Measurements from ENCODE around the gene IL26.

IL26 gene

DNA sequence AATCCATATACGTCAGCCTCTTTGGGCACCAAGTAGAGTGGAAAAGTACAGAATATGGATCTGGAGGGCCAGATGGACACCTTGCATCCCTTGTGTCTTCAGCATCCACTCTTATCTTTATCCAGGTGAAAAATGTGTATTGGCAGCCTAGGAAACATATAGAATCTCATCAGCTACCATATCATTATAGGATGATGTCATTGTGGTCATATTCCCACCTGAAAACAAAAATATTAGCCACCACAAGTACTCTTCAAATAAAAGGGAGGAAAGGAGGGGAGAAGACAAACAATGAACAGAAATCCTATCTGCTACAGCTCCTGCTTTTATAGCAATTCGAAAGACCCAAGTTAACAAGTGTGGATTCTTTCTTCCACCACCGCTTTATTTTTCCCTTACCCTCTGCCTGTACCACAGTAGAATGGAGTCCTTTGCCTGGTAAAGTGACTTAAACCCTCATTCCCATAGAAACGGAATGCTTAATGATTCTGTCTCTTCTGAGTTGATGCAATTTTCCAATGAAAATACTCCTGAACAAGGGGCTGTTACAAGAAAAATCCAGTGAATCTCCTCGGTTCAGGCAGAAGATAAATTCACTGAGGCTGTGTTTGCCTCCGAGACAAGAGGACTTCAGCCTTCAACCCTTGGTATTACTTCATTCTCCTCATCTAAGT lies 13.8 kb upstream of the IL26 start:
- no peak for DNase-seq

DNA sequence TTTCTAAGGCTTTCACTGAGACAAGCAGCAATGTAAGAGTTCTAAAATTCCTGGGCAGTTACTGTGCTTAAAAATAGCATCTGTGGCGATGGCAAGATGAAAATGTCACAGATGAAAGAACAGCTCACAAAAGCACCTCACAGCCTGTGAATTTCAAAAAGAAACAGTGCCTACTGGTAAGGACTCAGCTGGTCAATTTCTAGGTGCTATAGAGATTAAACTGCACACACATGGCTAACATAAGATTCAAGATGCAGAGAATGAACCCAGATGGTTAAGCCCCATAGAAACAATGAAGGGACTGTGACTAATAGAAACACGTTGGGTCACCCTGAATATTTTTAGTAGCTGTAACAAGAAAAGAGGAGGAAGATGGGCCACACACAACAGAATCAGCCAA lies 12.0 kb upstream of the IL26 start:
- no peak for DNase-seq

DNA sequence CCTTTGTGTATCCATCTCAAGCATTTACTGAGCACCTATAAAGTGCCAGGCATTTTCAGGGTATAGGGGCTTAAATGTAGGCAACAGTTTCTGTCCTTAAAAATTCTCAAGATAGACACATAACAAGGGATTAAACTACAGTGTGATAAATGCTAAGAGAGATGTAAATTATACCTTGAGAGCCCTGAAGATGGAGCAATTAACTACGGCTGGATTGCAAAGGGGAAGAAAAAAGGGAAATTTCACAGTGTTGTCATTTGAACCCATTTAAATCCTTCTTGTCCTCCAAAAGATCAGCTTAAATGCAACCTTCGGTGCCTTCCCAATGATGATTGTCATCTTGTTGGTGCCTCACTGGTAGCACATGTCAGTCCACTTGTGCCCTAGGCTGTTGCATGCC lies 11.5 kb upstream of the IL26 start:
- DNase-seq = no peak

DNA sequence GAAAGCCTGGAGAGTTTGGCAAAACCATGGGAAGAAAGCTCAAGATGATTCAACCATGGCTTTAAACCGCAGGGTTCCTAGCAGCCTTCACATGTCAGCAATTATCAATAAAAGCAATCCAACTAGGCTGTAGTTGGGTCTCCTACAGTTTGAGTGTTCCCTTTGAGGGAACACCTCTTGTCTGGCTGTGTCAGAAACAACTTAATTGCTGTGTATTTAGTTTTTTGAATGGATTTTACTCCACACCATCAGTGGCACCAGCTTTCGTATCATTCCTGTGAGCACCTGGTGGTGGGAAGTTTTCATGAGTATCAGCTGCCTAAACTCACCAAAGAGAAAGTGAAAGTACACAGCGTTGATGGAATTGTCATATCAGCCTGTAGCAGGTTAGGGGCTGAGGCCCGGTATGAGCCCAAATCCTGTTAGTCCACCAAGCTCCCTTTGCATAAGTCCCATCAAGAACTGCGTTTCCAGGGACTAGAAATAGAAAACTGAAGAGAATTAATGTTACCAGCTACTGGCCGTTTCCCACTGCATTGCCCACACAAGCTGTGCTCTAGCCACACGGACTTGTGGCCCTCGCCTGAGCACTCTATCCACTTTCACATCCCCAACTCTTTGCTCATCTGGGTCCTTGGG lies 10.9 kb upstream of the IL26 start:
- DNase-seq = no peak

DNA sequence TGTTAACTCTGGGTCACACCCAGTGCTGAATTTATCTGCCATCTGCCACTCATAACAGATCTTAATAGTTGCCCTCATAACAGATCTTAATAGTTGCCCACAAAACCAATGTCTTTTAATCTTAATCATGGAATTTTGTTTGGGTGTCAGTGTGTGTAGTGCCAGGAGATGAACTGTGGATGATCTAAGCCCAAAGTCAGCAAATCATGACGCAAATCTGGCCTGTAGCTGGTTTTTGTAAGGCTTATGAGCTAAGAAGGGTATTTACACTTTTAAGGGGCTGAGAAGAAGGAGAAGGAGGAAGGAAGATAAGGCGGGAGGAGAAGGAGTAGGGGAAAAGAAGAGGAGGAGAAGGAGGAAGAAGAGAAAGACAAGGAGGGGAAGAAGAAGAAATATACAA lies 10.0 kb upstream of the IL26 start:
- no peak for DNase-seq

DNA sequence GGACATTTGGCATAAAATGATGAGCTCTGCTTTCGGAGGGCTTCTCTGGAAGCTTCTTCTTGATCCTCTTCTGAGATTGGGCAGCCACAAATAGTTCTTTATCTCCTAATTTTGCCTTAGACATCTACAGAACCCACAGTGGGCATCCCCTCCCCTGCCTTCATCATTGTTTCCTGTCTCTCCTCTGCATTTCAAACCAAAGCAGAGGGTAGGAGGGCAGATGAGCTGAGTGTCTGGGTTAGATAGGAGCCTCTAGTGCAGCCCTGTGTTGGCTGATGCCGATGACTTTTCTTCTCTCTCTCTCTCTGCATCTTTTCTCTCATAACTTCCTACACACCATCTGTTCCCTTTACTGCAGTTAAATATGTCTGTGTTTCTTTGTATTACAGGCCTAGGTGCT lies 8.5 kb upstream of the IL26 start:
- DNase-seq = no peak

DNA sequence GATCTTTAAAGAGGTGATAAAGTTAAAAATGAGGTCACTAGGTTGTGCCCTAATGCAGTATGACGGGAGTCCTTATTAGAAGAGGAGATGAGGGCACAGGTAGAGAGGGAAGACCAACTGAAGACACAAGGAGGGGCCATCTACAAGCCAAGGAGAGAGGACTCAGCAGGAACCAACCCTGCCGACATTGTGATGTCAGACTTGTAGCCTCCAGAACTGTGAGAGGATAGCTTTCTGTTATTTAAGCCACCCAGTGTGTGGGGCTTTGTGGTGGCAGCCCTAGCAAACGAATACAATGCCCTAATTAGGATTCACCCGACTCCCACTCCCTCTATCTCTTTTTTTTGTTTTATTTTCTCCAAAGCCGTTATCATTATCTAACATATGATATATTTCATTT lies 7.9 kb upstream of the IL26 start:
- no peak for DNase-seq

DNA sequence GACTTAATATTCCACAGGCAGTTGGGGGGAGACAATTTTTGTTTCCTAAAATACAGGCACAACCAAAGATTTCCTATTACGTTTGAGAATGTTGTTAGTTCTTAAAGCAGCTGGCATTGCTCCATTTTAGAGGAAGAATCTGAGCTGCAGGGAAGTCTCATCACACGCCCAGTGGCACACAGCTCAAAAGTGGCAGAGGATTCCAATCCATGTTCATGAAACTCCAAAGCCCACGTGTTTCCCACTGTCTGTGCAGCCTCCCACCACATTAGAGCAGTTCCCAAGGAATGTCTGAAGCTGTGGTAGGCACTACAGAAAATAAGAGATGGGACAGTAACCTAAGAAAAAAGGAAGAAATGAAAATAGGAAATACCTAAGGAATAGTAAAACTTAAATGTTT lies 6.1 kb upstream of the IL26 start:
- DNase-seq = no peak

DNA sequence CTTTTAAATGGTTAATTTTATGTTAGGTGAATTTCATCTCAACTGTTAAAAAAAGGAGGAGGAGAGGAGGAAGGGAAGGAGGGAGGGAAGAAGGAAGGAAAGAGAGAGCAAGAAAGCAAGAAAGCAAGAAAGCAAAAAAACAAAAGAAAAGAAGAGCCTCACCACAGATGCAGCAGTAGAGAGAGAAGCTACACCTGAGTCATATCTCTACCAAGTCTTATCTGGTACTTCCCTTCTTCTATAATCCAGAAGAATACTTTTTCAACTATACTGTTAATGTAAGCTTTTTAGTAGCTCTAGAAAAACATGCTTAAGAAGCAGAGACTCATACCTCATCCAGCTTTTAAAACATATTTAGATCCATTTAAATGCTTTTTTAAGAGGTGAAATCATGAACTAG lies 5.6 kb upstream of the IL26 start:
- DNase-seq = no peak

DNA sequence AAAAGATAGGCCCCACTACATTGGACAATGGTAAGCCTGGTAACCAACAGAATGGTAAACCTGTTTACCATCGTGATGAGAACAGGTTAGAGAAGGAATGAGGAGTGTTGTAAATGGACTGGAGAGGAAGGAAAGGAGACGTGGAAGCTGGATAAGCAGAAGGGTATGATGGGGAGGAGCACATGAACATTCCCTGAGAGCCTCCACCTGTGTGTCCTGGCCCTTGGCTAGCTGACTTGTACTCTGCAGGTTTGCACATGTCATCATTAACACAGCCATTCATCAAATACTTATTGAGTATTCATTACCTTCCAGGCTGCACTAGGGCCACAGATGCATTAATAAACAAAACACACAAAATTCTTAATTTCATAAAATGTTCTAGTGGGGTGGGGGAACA lies 4.3 kb upstream of the IL26 start:
- no peak for DNase-seq

DNA sequence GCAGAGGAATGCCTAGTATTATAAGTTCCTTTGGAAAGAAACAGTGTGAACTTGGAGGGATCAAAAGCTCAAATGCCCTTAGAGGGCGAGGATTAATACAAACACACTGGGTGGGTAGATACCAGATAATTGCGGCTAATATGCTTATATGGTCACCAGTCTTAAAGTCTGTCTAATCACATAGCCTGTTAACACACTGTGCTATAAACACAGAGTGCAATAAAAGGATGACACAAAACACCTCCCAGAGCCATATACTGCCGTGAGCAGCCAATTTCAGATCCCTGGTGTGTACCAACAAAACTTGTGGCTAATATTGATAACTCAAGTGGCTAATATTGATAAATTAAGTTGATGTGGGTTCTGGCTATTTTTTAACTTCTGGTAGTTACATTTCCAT lies 1.7 kb upstream of the IL26 start:
- DNase-seq = no peak

DNA sequence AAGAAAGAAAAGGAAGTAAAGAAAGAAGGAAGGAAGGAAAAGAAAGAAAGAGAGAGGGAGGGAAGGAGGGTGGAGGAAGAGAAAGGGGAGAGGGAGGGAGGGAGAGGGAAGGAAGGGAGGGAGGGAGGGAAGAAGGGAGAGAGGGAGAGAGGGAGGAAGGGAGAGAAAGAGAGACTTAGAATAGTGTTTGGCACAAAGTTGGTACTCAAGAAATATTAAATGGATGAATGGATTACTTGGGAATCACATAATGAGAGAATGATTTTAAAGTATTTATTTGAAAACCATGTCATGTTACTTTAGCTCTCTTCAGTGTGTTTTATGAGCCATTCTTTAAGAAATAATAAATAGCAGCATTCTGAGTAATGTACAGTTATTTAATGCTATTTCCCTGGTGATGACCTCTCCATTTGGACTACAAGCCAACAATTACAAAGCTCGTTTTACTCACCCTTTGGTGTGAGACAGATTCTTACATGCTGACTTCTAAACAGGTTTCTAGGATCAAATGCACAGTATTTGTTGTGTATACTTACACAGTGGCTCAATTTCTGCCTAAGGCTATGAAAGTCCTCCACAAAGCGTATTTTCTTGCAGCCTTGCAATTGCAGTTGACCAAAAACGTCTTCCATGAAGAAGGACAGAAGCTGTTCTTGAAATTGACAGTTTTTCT lies 861 bp downstream of the IL26 start:
- no peak for DNase-seq

DNA sequence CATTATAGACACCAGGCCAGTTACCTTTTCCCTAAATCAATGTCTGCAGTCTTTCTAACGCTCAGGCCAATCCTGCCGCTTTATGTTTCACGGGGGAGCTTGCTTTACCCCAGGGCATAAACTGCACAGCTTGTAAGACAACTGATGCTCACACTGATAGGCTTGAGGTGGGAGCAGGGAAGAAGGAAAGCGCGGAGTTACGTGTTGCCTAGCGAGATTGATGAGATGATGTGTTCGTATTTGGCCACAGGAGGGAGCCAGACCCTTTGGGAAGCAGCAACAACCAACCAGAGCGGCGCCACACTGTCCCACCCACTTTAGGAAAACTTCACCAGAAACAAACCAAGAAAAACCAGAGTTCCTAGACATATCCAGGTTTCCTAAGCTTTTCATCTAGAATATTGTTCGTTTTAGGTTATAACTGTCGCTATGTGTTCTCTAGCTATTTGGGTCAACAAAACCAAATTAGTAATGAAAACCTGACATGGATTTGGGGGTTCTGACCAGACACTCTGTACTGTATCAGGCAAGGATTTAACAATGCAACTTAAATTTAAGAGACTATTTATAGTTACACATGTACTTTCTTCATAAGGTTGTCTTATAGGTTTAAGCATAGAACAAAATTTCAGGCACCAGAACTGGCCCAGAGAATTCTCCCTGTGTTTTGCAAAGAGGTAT lies 2.4 kb downstream of the IL26 start:
- DNase-seq = peak; percentile 45

DNA sequence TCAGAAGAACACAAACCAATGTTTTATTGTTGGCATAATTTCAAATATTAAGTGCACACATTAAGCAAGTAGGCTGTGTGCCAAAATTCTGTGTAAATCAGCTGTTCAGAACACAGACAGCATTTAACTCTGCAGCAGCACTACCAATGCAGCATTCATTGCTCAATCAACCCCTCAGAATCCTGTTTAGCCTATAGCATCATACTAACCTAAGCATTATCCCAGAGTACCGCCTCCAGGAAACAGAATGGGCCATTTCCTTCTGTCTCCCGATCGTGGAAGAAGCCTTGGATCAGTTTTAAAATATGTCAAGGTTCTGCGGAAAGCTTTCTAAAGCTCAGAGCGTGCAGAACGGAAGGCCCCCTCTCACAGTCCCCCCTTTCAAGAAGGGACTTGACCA lies 3.3 kb downstream of the IL26 start:
- DNase-seq = no peak

DNA sequence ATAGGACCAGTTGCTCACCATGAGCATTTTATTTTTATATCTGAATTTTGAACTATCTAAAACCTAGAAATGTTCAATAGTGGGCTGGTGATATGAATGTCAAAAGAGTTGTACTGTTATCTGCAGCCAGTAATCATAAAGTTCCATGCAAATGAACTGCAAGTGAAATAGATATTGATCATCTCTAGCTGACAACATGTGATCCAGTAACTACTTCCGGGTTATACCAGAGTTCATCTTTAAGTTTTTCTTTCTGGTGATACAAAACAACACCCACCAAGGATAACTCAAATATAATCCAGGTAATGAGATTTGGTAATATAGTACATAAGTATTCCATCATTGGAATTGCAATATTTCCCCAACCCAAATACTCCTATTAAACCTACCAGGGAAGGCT lies 4.1 kb downstream of the IL26 start:
- no peak for DNase-seq

DNA sequence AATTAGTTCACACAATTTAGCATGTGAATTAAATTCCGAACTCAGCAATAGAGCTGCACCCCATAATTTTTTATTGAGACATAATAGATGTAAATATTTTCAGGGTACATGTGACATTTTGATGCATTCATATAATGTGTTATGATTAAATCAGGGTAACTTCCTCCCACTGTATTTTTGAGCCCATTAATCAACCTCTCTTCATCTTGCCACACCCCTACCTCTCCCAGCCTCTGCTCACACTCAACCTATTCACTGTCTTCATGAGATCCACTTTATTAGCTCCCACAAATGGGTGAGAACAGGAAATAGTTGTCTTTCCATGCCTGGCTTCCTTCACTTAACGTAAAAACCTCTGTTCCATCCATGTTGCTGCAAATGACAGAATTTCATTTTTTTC lies 14.7 kb downstream of the IL26 start:
- DNase-seq = no peak

DNA sequence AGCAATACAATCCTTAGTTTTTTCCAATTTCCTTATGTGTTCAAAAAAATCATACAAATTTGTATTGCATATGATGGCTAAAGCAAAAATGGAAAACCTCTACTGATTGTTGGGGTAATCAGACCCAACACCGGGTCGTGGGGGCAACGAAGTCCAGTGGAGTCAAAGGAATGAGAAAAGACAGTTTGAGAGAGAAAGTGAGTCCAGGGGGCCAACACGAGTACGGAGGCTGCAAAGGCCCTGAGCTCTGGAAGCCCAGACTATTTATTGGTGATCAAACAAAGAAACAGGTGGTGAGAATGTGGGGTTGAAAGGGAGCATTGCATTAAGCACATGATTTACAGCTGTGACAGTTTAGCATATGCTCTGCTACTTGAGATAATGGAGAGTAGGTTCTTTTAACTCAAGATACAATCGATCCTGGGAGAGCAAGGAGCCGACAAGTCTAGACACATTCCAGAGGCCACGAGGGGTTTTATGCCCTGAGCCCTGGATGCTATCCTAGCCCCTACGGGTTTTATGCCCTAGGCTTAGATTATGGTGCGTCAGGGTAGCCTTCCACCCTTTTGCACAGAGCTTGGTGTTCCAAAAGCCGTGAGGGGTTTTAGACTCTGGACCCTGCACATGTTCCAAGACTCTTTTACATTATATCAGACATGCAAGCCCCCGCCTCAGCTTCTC lies 16.4 kb downstream of the IL26 start:
- DNase-seq = peak; percentile 81

DNA sequence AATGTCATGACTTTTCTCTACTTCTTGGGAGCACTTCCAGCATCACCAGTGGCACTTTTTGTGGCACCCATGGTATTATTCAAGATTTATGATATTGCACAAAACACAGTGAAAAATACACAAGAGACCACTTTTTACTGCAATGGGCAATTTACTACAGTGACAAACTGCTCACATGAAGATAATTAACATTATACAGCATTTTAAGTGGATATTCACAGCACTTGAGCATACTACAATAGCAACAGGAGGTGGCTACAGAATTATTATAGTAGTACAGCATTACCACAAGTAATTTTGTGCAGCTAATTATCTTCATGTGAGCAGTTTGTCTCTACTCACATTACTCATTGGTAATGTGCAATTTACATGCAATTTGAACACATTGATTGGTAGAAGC lies 18.3 kb downstream of the IL26 start:
- peak; percentile 99 for DNase-seq

DNA sequence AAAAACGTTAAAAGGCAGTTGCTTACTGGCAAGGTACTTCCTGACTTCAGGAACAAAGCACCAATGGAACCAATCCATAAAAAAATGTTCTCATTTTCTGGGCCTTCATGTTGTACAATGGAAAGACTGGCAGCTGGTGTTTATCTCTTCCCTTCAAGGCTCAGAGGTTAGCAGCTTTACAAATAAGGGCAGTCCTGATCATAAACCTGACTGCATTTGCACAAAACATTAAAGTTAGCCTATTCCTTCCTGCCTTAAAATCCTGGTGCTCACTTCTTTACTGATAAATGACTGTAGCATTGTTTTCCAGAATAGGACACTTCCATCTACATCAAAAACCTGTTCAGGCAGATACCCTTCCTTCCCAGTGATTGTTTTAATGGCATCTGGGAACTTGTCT lies 19.2 kb downstream of the IL26 start:
- no peak for DNase-seq

DNA sequence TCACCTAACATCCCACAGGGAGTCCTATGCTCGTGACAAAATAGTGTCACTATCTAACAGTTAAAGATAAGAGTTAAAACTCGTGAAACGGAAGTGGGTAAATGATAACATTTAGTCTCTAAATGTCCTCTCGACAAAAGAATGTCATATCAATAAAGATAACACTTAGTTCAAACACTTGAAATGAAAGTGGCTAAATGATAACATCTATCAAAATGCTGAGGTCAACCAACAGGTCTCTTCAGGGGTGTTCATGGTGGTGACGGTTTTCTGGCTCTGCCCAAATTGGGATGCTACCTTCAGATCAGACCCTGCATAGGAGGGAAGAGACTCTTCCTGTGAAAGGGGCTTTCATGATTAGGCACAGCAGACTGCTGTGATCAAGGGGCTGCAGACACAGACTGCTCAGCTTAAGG lies 22.1 kb downstream of the IL26 start:
- no peak for DNase-seq

DNA sequence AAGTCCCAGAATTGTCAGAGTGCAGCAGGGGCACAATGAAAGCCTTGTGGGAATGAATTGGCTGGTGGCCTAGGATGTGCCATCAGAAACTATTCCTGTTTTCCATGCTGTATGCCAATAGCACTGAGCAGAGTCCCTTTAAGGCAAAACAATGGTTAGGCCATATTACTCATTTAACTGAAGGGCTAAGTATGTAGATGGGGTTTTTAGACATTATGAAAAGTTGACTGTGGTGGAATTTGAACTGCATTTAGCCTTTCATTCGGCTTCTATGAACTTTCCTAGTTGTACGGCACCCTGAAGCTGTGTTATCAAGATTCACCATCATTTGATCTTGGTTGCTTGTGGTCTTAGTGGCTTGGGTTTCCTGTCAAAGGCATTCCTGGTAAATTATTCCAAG lies 24.8 kb downstream of the IL26 start:
- no peak for DNase-seq

DNA sequence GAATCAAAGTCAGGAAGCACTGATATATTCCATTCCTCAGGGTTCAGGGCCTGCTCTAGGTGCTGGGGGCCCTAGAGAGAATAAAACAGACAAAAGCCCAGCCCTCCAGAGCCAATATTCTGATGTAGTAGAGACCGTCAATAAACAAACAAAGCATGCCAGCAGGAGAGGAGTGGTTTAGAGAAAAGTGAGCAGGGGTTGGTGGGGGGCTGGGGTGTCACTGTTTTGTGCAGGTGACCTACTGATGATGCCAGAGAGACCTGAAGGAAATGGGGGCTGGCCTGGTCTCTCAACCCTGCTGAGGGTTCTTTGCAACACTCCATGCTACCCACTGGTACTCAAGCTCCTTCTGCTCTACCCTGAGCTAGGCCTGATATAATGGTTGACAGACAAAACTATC lies 26.5 kb downstream of the IL26 start:
- no peak for DNase-seq

DNA sequence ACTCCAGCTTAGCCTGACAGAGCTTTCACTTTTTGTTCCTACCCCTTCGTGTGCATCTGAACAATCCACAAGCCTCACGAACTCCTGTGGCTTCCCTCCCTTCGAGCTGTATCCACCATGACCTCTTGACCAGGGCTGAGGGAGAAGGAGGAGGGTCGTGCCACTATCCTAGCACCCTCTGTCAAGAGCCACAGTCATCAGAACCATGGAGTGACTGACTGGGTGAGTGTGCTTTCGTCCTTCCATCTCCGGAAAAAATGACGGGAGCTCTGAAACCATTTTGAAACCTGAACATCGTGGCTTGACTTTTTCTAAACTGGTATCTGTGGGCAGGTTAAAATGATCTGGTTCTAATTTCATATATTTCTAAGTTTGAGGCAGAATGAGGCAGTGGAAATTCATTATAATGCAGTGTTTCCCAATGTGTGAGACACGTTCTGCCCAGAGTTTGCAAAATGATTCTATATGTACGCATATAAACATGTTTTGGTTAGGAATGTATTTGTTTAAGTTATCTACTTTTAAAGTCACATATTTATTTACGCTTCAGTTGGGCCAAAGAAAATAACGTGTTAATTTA lies 27.0 kb downstream of the IL26 start:
- DNase-seq = no peak

All from NCI-H1436 treated with DMSO at 0.1 percent for 48 hours (cell line).